B cell (primary cell): ENCODE measurements around the gene USP37. TPM values are rescaled to one million over a fixed set of nuclear protein-coding genes. Genes with fewer than 3 reads are reported as not detected.

Source experiments
- ATAC-seq: fragments of 200-7000 bp; cut with Tn5 transposase; one replicate; pipeline ENCODE4 v1.10.0; 2021; ENCODE audit warnings: low read depth, mild to moderate bottlenecking, moderate number of reproducible peaks, moderate library complexity
- CTCF ChIA-PET: fragments of 350-600 bp; sonication (Branson Sonifier 250); formaldehyde crosslinking; loops from one replicate; lab custom pipeline; 2021; ENCODE audit warnings: antibody characterized with exemption, inconsistent platforms; lab: Charles Lee
- POLR2A ChIA-PET: fragments of 350-600 bp; sonication (Branson Sonifier 250); formaldehyde crosslinking; loops from one replicate; lab custom pipeline; 2021; ENCODE audit warnings: antibody characterized with exemption; lab: Charles Lee
- DNase-seq: peaks from one replicate; pipeline ENCODE4 v3.0.0; 2013
- H2AFZ ChIP-seq: 2 replicates; pipeline ENCODE4 v1.6.1; 2012; ENCODE audit warnings: mild to moderate bottlenecking, low read depth, low read length; ENCODE audit not compliant: insufficient read depth, poor library complexity, severe bottlenecking
- H3K27ac ChIP-seq, 2 donors: 1 replicate in 1 of 2; 2 replicates in 1 of 2; pipeline ENCODE4 v1.5.1; 2012 to 2013; ENCODE audit warnings: low read length in 2 of 2, mild to moderate bottlenecking in 2 of 2, moderate library complexity in 1 of 2
- H3K27me3 ChIP-seq, 4 experiments: fragments of 200-600 bp in 1 of 4; sonication (generic) in 1 of 4; replicated peaks in 1 of 4; 1 replicate in 2 of 4; 2 replicates in 2 of 4; pipeline versions ENCODE4 v1.6.1 to v1.7.0; 2013 to 2016; ENCODE audit warnings: low read length in 3 of 4, mild to moderate bottlenecking in 2 of 4, mixed read lengths in 1 of 4, moderate library complexity in 1 of 4; ENCODE audit not compliant: insufficient read depth in 4 of 4, control insufficient read depth in 3 of 4; ENCODE audit errors: control extremely low read depth in 1 of 4
- H3K36me3 ChIP-seq, 2 experiments: replicated peaks in 1 of 2; 1 replicate in 1 of 2; 2 replicates in 1 of 2; pipeline versions ENCODE4 v1.6.1 to v1.7.1; 2013; ENCODE audit warnings: low read length in 1 of 2; ENCODE audit not compliant: insufficient read depth in 2 of 2, control insufficient read depth in 1 of 2; ENCODE audit errors: control extremely low read depth in 1 of 2, extremely low read depth in 1 of 2
- H3K4me1 ChIP-seq, 2 donors: fragments of 200-600 bp in 1 of 2; sonication (generic) in 1 of 2; 1 replicate in 1 of 2; 2 replicates in 1 of 2; pipeline versions ENCODE4 v1.5.1 to v1.6.1; 2013 to 2017; ENCODE audit warnings: low read length in 2 of 2; ENCODE audit not compliant: control insufficient read depth in 2 of 2, insufficient read depth in 2 of 2
- H3K4me2 ChIP-seq: replicated peaks from 2 replicates; pipeline ENCODE3; 2012; ENCODE audit warnings: mild to moderate bottlenecking, low read depth, low read length; ENCODE audit not compliant: poor library complexity, severe bottlenecking
- H3K4me3 ChIP-seq, 5 experiments: fragments of 200-600 bp in 1 of 5; sonication (generic) in 1 of 5; 1 replicate in 3 of 5; 2 replicates in 2 of 5; pipeline versions ENCODE4 v1.5.1 to v1.7.0; 2011 to 2016; ENCODE audit warnings: low read length in 4 of 5, mild to moderate bottlenecking in 4 of 5, low read depth in 2 of 5, control low read depth in 1 of 5, moderate library complexity in 1 of 5; ENCODE audit not compliant: insufficient read depth in 1 of 5; ENCODE audit errors: control extremely low read depth in 1 of 5, extremely low read depth in 1 of 5
- H3K79me2 ChIP-seq: fragments of 200-600 bp; sonication (generic); one replicate; pipeline ENCODE4 v1.6.0; 2016; ENCODE audit warnings: low read length; ENCODE audit not compliant: control insufficient read depth, insufficient read depth
- H3K9ac ChIP-seq: fragments of 200-600 bp; sonication (generic); 2 replicates; pipeline ENCODE4 v1.6.1; 2017; ENCODE audit warnings: mild to moderate bottlenecking, low read length, moderate library complexity
- H3K9me3 ChIP-seq, 3 donors: one replicate each; pipeline versions ENCODE4 v1.6.1 to v1.7.1; 2013; ENCODE audit warnings: low read length in 2 of 3; ENCODE audit not compliant: control insufficient read depth in 2 of 3, insufficient read depth in 1 of 3; ENCODE audit errors: control extremely low read depth in 1 of 3
- H4K20me1 ChIP-seq: 2 replicates; pipeline ENCODE4 v1.6.0; 2012; ENCODE audit warnings: mild to moderate bottlenecking, low read length; ENCODE audit not compliant: insufficient read depth, control insufficient read depth, poor library complexity, severe bottlenecking
- H3K27ac Mint-ChIP-seq: one replicate; pipeline ENCODE4 v1.8.0; 2021; ENCODE audit warnings: mixed read lengths
- H3K27me3 Mint-ChIP-seq: one replicate; pipeline ENCODE4 v1.8.0; 2021; ENCODE audit warnings: mixed read lengths
- H3K4me1 Mint-ChIP-seq: one replicate; pipeline ENCODE4 v1.8.0; 2021; ENCODE audit warnings: mixed read lengths
- H3K4me3 Mint-ChIP-seq: one replicate; pipeline ENCODE4 v1.8.0; 2021; ENCODE audit warnings: mixed read lengths
- H3K9me3 Mint-ChIP-seq: one replicate; pipeline ENCODE4 v1.8.0; 2022; ENCODE audit warnings: mixed read lengths; ENCODE audit not compliant: insufficient read depth
- EZH2 ChIP-seq: IDR thresholded peaks from 2 replicates; pipeline ENCODE4 v1.6.1; 2012; ENCODE audit warnings: borderline replicate concordance, low read depth, mild to moderate bottlenecking, moderate library complexity, low read length; ENCODE audit not compliant: insufficient read depth, poor library complexity, severe bottlenecking
- WGBS: methylation state at CpG from one replicate; pipeline ENCODE4 v1.1.5; 2013; ENCODE audit warnings: missing lambda C conversion rate; ENCODE audit not compliant: insufficient coverage; 5-methylcytosine and 5-hydroxymethylcytosine counted together
- intact Hi-C: fragments of 100-400 bp; cut with micrococcal nuclease; formaldehyde crosslinking; loops from one replicate; pipeline ENCODE4 v1.10.0; 2022
- polyA plus RNA-seq: library from polyadenylated mRNA; depleted of rRNA; stranded (reverse); fragments of >200 nt; gene quantifications from 2 replicates; pipeline ENCODE4 v1.2.3, GENCODE V29; 2012
- total RNA-seq, 2 donors: library from RNA; stranded (reverse); fragments of 120-200 nt in 1 of 2; gene quantifications; 1 replicate in 1 of 2; 2 replicates in 1 of 2; pipeline versions ENCODE4 v1.2.3 to v1.2.4, GENCODE V29; 2013 to 2022
- TF ChIP-seq, protein P1 (sequence below): fragments of 200-600 bp; IDR thresholded peaks from one replicate; pipeline ENCODE4 v1.8.0; 2022; ENCODE audit warnings: antibody characterized with exemption, mild to moderate bottlenecking

The USP37 gene
- total and polyA plus RNA-seq, 2 donors (not counting 1 experiment from before 2014, with no cell fraction given): 3.1 to 29.0 TPM

DNA sequence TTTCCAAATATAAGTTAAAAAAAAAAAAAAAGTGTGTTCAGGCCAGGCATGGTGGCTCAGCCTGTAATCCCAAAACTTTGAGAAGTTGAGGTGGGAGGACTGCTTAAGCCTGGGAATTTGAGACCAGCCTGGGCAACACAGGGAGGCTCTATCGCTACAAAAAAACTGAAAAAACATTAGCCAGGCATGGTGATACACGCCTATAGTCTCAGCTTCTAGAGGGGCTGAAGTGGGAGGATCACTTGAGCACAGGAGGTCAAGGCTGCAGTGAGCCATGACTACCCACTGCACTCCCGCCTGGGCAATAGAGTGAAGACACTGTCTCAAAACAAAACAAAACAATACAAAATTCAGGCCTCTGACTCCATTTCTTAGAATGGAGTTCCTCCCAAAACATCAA is 9.2 kb downstream of the USP37 start:
- Histone ChIP-seq H4K20me1 (no peaks in the 10 kb centered on the region), H3K9me3 (no peaks in the 10 kb centered on the region), H2AFZ (no peak overlapping the region), H3K27me3 (no peaks in the 10 kb centered on the region), H3K79me2 (peaks cover 29% of the 10 kb centered on the region), H3K27ac (no peak overlapping the region), H3K9ac (no peak overlapping the region), H3K36me3 (peaks cover 0 to 44% of the 10 kb centered on the region in 2 experiments), H3K4me3 (no peak overlapping the region), H3K4me2 (no peak overlapping the region), H3K4me1 (no peaks in the 10 kb centered on the region)
- ChIA-PET CTCF (no interaction called here), POLR2A (no interaction called here)
- TF ChIP-seq EZH2: no peak
- TF ChIP-seq, protein P1, sequence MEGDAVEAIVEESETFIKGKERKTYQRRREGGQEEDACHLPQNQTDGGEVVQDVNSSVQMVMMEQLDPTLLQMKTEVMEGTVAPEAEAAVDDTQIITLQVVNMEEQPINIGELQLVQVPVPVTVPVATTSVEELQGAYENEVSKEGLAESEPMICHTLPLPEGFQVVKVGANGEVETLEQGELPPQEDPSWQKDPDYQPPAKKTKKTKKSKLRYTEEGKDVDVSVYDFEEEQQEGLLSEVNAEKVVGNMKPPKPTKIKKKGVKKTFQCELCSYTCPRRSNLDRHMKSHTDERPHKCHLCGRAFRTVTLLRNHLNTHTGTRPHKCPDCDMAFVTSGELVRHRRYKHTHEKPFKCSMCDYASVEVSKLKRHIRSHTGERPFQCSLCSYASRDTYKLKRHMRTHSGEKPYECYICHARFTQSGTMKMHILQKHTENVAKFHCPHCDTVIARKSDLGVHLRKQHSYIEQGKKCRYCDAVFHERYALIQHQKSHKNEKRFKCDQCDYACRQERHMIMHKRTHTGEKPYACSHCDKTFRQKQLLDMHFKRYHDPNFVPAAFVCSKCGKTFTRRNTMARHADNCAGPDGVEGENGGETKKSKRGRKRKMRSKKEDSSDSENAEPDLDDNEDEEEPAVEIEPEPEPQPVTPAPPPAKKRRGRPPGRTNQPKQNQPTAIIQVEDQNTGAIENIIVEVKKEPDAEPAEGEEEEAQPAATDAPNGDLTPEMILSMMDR: no peak
- no peak overlapping the region for H3K27ac Mint-ChIP-seq
- H3K4me3 Mint-ChIP-seq: no peak overlapping the region
- H3K4me1 Mint-ChIP-seq: peaks cover 4% of the 10 kb centered on the region
- intact Hi-C loops: no loop called here
- WGBS: 100% methylated on average over 2 of the region's 3 CpGs
- ATAC-seq (no peak), DNase-seq (no peak)
- no peaks in the 10 kb centered on the region for H3K9me3 Mint-ChIP-seq
- no peaks in the 10 kb centered on the region for H3K27me3 Mint-ChIP-seq

DNA sequence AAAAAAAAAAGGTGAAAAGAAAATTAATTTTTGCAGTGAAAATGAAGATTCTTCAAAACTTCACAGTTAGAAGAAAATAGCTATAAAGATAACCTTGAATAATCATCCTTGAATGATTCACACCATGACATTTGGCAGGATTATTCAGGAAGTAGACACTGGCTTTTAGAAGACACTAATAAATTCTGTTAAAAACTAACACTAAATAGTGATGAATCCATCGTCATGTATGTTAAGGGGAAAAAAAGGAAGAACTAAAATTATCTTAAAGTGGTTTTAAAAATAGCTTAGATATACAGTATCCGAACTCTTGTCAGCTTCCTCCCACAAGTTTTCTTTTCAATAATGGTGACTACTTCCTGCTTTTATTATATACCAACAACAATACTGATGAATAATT is 10.2 kb downstream of the USP37 start:
- H3K27me3 Mint-ChIP-seq: no peaks in the 10 kb centered on the region
- Histone ChIP-seq H3K36me3 (peaks cover 2 to 49% of the 10 kb centered on the region in 2 experiments), H3K79me2 (peaks cover 21% of the 10 kb centered on the region), H4K20me1 (no peaks in the 10 kb centered on the region), H2AFZ (no peak overlapping the region), H3K27ac (peak overlapping the region in 1 of 2 donors; percentile 42), H3K9ac (no peak overlapping the region), H3K27me3 (no peaks in the 10 kb centered on the region), H3K4me1 (no peaks in the 10 kb centered on the region), H3K4me2 (no peak overlapping the region), H3K9me3 (no peaks in the 10 kb centered on the region), H3K4me3 (no peak overlapping the region)
- peaks cover 4% of the 10 kb centered on the region for H3K4me1 Mint-ChIP-seq
- H3K9me3 Mint-ChIP-seq: no peaks in the 10 kb centered on the region
- intact Hi-C loops: no loop called here
- no peak for ATAC-seq
- no CpG with 5 or more reads among the region's 2 CpGs for WGBS
- H3K4me3 Mint-ChIP-seq: no peak overlapping the region
- H3K27ac Mint-ChIP-seq: no peak overlapping the region
- ChIA-PET CTCF (no interaction called here), POLR2A (no interaction called here)
- no peak for TF ChIP-seq EZH2
- TF ChIP-seq, protein P1: no peak
- DNase-seq: no peak
